Measurements from ENCODE around the gene CELSR1.

DNA sequence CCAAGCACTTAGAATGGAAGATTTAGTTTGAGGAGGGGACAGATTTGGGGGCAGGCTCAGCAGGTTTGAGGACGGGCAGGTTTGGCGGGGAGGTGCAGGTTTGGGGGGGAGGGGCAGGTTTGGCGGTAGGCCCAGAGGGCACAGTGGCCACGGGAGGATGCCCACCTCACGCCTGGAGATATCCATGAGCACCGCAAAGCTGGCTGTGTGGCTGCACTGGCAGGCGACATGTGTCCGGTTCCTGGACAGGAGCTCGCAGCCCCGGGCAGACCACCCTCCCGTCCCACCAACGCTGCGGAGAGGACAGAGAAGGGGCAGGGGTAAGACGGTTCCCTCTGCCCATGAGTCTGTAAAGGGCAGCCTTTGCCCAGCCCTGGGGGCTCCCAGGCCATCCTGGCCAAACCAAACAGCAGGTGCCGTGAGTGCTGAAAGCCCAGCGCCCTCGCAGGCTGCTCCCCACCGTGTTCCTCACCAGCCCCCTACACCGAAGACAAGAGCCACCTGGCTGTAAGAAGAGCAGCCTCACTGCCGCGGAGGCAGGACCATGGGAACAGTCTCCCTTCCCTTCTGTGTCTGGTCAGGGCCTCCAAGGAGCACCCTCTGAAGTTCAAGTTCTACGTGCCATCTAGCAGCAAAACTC lies 158.9 kb downstream of the CELSR1 start:
- TF ChIP-seq, protein P1, sequence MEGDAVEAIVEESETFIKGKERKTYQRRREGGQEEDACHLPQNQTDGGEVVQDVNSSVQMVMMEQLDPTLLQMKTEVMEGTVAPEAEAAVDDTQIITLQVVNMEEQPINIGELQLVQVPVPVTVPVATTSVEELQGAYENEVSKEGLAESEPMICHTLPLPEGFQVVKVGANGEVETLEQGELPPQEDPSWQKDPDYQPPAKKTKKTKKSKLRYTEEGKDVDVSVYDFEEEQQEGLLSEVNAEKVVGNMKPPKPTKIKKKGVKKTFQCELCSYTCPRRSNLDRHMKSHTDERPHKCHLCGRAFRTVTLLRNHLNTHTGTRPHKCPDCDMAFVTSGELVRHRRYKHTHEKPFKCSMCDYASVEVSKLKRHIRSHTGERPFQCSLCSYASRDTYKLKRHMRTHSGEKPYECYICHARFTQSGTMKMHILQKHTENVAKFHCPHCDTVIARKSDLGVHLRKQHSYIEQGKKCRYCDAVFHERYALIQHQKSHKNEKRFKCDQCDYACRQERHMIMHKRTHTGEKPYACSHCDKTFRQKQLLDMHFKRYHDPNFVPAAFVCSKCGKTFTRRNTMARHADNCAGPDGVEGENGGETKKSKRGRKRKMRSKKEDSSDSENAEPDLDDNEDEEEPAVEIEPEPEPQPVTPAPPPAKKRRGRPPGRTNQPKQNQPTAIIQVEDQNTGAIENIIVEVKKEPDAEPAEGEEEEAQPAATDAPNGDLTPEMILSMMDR (IDR thresholded peaks at IDR 0.05) = no peak
- no peak for TF ChIP-seq EP300 (IDR thresholded peaks at IDR 0.05)

All from sigmoid colon (tissue), 4 donors.